HG03039 (cell line): ENCODE results near the gene USF2.

Source experiments
- ATAC-seq: cut with Tn5 transposase; IDR thresholded peaks from one replicate; pipeline ENCODE4 v1.9.1; 2021; ENCODE audit warnings: mild to moderate bottlenecking, moderate library complexity; ENCODE audit not compliant: unreplicated experiment

Gene USF2

DNA sequence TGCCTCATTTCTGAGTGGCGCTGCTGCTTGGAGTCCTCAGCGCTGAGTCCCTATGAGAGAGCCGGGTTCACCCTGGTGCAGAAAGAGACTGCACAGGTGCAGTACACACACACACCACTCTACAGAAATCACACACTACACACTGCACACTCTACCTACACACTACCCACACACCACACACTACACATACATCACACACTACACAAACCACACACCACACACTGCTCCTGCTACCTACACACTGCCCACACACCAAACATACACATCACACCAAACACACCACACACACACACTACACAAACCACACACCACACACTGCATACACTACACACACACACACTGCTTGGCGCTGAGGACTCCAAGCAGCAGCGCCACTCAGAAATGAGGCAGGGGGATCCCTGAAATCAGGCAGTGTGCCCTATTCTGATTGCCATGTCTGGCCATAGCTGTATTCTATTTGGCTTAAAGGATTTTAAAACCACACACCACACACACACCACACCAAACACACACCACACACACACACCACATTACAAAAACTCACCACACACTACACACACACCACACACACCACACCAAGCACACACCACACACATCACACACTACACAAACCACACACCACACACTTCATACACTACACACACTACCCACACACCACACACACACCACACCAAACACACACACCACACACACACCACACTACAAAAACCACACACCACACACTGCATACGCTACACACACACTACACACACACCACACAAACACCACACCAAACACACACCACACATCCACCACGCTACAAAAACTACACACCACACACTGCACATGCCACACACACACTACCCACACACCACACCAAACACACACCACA is 28.1 kb downstream of the USF2 start:
- ATAC-seq = no peak

DNA sequence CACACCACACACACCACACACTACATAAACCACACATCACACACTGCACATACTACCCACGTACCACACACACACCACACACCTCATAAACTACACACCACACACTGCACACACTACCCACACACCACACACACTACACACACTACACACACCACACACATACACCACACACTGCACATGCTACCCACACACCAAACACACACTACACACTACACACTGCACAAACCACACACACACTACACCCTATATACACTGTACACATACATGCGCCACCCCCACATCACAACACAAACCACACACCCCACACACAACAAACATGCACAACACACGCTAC is 28.7 kb downstream of the USF2 start:
- no peak for ATAC-seq

DNA sequence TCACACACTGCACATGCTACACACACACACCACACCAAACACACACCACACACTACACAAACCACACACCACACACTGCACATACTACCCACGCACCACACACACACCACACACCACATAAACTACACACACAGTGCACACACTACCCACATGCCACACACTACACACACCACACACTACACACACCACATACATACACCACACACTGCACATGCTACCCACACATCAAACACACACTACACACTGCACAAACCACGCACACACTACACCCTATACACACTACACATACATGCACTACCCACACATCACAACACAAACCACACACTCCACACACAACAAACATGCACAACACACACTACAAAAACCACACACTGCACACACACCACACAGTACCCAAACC is 29.2 kb downstream of the USF2 start:
- no peak for ATAC-seq

DNA sequence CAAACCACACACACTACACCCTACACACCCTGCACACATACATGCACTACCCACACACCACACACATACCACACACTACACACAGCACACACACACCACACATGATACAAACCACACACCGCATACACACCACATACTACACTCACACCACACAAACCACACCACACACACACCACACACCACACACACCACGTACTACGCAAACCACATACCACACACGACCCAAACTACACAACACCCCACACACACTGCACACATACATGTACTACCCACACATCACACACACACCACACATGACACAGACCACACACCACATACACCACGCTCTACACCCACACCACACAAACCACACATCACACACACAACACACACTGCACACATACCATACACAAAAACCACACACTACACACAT is 29.8 kb downstream of the USF2 start:
- no peak for ATAC-seq

DNA sequence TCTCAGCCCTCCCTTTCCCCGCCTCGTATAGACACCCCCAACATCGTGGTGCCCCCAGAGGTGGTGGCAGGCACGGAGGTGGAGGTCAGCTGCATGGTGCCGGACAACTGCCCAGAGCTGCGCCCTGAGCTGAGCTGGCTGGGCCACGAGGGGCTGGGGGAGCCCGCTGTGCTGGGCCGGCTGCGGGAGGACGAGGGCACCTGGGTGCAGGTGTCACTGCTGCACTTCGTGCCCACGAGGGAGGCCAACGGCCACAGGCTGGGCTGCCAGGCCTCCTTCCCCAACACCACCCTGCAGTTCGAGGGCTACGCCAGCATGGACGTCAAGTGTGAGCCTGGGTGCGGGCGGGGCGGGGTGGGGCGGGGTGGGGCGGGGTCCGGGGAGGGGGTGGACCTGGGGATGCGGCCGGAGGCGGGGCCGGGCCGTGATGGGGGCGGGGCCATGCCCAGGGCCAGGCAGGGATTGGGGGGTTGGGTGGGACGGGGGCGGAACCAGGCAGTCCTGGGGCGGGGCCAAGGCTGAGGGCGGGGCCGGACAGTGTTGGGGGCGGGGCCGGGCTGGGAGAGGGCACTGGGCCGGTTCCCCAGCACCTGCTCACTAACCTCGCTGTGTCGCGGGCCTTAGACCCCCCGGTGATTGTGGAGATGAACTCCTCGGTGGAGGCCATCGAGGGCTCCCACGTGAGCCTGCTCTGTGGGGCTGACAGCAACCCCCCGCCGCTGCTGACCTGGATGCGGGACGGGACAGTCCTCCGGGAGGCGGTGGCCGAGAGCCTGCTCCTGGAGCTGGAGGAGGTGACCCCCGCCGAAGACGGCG is 31.0 kb downstream of the USF2 start:
- ATAC-seq = no peak

DNA sequence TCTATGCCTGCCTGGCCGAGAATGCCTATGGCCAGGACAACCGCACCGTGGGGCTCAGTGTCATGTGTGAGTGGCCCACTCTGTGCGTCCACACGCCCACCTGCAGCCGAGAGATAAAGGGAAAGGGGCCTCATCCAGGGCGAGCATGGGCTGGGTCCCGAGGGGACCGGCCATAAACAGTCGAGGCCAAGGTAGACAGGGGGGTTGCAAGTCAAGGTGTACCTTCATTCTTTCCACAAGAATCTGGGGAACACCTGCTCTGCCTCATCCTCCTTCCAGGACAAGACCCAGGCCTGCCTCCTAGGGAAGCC is 31.5 kb downstream of the USF2 start:
- ATAC-seq = no peak

DNA sequence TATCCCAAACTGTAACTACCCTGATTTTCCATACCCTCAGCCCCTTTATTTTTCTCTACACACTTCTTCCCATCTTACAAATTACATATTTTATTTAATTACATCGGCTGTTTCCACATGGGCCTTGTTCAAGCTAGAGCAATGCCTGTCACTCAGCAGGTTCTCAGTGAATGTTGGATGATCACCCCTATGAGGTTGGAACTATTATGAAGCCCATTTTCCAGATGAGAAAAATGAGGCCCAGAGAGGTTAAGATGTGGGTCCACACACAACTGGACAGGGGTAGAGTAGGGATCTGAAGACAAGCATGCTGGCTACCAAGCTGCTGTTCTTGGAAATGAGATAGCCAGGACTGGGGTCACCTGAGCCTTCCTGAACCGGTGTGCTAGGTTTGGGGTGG is 33.2 kb downstream of the USF2 start:
- no peak for ATAC-seq

DNA sequence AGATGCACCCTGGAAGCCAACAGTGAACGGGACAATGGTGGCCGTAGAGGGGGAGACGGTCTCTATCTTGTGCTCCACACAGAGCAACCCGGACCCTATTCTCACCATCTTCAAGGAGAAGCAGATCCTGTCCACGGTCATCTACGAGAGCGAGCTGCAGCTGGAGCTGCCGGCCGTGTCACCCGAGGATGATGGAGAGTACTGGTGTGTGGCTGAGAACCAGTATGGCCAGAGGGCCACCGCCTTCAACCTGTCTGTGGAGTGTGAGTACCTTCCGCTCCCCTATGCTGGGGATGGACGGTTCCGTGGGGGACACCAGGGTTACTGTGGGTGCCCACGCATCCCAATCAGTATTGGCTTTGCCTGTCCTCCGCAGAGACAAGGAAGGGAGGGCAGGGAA is 33.7 kb downstream of the USF2 start:
- no peak for ATAC-seq

DNA sequence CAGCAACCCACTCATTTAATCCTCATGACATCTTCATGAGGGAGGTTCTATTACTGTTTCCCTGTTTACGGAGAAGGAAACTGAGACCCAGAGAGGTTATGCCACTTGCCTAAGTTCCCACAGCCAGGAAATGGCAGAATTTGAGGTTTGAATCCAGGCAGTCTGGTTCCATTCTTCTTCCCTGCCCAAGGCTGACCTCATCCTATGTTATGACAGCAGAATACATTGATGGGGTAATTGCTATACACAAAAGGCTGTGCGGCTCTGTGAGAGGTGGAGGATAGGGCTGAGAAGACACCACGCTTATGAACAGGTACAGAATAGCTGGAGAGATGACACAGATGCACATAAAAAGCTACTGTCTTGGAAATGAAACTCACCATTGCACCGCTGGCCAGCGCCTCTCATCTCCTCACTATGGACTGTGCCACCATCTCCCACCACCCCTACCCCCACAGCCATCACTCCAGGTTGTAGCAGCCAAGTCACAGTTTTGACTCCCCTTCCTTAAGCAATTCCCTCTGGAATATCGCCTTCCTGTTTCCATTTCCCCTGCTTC is 34.7 kb downstream of the USF2 start:
- ATAC-seq = no peak

DNA sequence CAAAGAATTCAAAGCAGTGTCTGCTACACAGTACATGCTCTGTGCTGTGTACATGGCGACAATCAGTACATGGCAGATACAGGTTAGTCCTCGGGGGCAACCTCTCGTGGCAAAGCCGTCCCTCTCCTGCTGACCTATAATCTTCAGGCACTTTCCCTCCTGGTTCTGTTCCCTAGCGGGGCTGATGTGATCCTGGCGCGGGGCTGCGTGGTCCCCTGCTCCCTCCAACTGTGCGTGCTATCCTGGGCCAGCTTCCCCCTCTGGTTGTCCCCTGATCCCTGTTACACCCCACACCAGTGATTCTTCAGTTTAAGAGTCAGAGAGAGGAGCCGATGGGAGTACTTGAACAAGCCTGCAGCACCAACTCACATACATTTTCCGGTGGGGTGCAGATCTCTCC is 35.3 kb downstream of the USF2 start:
- ATAC-seq = no peak

DNA sequence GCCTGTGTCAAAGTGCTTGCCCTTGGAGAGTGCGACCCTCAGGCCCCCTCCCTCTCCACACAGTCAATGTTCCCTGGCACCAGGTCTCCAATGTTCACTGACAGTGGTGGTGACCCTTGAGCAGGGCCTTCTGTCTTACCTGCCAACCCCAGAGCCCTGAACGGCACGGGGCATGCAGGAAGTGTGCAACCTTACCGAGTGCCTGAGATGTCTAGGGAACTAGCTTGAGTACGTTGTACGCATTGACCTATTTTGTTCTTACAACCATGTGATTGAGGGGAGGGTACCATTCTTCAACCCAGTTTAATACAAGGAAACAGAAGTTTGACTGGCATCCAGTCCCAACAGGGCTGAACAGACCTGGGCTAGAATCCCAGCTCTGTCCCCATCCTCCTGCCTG is 36.4 kb downstream of the USF2 start:
- ATAC-seq = no peak

DNA sequence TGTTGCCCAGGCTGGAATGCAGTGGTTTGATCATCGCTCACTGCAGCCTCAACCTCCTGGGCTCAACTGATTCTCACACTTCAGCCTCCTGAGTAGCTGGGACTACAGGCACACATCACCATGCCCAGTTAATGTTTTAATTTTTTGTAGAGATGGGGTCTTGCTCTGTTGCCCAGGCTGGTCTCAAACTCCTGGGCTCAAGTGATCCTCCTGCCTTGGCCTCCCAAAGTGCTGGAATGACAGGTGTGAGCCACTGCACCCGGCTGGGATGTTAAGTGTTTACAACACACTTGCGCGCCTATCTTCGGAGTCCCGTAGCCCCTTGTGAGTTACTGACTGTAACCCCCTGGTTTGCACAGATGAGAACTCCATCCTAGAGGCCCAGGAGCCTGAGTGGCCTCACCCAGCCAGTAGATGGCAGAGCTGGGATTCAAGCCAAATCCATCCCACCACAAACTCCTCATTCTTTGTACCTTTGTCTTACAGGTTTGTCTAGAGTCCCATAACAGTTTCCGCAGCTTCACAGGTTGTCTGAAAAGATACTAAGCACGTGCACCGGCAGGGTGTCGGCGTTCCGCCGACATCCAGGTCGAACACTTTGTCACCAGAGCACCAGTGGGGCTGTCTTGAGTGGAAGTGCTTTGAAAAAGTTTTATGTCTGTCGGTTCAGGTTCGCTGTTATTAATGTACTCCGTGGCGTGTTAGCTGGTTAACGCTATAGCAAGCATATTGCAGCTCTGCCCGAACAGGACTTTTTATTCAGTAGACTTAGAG is 37.9 kb downstream of the USF2 start:
- ATAC-seq = no peak

DNA sequence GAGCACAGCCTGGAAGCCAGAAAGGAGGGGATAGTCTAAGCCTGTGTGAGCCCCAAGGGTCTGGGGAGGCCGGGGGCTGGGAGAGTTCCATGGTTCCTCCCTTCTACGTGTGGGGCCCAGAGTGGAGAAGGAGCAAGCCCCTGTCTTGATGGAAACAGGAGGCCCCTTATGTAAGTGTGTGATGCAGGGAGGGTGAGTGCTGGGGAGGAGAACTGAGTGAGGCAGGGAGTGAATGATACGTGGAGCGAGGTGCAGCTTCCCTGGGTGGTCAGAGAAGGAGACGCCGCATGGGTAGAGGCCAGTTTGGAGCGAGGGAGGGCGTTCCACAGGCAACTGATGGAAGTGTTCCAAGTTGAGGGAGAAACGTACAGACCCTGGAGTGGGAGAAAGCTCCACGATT is 39.2 kb downstream of the USF2 start:
- no peak for ATAC-seq

DNA sequence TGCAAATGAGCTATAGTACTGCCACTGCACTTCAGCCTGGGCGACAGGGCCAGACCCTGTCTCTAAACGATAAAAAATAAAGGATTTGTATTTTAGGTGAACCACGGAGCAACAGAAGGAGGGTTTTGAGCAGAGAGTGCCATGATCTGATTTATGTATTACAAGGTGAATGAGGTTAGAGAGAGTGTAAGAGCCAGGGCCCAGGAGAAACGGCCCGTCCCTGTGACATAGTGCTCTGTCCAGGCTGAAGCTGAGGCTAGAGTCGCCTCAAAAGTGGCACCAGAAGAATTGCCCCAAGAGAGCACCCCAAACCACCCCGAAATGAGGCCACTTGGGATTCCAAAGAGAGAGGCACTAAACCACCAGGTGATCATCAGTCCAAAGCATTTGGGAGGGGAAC is 40.1 kb downstream of the USF2 start:
- no peak for ATAC-seq

DNA sequence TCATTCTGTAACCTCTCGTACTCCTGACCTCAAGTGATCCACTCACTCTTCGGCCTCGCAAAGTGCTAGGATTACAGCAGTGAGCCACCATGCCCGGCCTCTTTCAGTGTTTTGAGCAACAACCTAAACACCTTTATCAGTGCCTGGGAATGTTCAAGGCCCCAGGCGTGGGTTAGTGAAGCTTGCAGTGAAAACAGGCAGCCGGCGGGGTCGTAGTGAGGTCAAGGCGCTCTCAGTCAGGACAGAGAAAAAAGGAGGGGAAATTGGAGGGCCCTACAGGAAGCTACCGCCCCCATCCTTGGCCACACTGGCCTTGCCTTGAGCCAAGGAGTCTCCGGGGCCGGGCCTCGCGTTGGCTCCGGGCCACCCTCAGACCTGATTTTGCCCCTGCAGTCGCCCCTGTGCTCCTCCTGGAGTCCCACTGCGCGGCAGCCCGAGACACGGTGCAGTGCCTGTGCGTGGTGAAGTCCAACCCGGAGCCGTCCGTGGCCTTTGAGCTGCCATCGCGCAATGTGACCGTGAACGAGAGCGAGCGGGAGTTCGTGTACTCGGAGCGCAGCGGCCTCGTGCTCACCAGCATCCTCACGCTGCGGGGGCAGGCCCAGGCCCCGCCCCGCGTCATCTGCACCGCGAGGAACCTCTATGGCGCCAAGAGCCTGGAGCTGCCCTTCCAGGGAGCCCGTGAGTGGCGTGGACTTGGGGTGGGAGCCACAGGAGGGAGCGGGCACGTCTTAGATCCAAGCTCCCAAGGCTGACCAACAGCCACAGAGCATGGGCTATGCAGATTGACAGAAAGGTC is 40.9 kb downstream of the USF2 start:
- ATAC-seq = no peak

DNA sequence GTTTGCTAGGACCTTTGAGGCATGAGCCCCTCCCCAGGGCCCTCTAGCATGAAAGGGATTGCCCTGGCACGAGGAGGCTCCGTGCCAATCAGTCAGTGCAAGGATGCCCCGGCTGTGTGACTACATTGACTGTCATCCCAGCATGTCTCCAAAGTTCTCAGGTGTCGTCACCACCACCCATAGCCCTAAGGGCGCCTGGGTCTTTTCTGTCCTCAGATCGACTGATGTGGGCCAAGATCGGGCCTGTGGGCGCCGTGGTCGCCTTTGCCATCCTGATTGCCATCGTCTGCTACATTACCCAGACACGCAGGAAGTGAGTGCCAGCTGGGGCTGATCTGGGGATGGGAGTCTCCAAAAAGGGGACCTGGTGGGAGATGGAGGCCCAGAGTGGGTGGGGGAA is 41.6 kb downstream of the USF2 start:
- no peak for ATAC-seq

DNA sequence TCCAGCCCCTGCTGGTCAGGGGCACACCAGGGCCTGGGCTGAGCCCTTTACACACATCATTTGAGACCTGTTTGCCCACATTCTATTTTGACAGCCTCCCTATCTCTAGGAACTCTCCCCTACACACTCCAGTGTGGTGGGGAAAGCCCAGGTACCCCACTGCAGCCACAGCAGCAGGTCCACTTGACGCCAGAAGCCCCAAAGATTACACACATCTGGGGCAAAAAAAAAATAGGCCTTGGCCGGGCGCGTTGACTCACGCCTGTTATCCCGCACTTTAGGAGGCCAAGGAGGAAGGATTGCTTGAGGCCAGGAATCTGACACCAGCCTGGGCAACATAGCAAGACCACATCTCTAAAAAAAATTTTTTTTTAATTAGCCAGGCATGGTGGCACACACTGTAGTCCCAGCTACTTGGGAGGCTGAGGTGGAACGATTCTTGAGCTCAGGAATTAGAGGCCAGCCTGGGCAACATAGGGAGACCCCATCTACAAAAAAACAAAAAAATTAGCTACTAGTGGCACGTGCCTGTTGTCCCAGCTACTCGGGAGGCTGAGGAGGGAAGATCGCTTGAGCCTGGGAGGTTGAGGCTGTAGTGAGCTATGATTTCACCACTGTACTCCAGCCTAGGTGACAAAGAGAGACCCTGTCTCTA is 42.2 kb downstream of the USF2 start:
- no peak for ATAC-seq

DNA sequence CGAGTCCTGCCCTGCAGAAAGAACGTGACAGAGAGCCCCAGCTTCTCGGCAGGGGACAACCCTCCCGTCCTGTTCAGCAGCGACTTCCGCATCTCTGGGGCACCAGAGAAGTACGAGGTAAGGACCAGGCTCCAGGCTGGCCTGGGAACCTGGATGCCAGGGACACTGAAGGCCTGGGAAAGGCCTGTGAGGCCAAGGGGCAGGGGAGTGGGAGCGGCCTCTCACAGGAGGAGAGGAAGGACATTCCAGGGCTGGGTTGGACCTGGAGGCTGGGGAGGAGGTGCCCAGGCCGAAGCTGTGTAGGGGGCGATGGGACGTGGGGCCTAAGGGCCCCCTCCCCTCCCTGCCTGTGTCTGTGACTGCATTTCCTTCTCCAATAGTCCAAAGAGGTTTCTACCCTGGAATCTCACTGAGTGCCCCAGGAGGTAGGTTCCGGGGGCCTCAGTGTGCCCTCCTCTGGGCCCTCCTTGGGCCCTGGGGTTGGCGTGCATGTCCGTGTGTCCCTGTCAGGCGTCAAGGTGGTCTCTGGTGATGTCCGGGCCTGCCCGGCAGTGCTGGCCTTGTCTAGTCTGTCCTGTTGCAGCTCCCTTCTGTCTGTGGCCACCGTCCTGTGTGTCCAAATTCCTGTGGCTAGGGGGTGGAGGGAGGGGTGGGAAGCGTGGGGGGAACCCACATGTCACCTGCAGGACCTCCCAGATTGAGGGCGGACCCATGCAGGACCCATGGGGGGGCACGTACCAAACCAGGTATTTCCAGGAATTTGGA is 43.3 kb downstream of the USF2 start:
- ATAC-seq = no peak

DNA sequence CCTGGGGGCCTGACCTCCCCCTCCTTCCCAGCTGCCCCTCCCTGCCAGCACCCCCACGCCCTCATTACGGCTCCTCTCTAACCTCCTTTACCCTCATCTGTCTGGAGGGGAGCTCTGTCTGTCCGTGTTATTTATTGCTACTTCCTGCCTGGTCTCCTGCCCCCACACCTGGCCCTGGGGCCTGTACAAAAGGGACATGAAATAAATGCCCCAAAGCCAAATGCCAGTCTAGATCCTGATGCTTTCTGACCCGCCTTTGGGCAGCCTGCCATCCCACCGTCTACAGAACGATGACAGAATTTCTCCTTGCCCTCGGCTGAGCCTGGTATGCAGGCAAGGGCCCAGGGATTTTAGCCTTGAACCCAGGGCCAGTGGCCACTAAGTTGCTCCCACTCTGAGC is 44.8 kb downstream of the USF2 start:
- no peak for ATAC-seq
